ENCODE results near the gene PIEZO1. TPM values are rescaled to one million over a fixed set of nuclear protein-coding genes. Genes with fewer than 3 reads are reported as not detected.

The PIEZO1 gene
- total RNA-seq, 6 experiments from 2014 or later = 48.9 to 91.9 (median 64.4) TPM

DNA sequence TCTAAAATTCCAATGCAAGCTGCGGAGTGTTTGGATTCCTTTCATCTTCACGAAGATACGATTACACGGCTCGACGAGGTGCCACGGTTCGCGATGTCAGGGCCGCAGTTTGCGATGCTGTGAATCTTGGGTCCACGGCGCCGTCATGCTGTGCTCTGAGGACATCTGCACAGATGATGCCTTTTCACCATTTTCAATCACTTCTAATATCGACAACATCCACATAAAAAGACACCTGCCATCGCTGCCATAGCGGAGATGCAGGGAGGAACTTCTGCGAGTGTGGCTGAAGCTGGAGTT, 33.5 kb upstream of the PIEZO1 start:
- H3K4me3 ChIP-seq = no peak overlapping the region
- ATAC-seq = no peak
- no peaks in the 10 kb centered on the region for H3K4me1 ChIP-seq
- no peaks in the 10 kb centered on the region for H3K9me3 ChIP-seq
- H3K36me3 ChIP-seq = peaks cover 0 to 2% (median 0%) of the 10 kb centered on the region in 4 donors
- intact Hi-C loops (cut with DNase I) = loop anchor here in 1 of 2 donors (10.0 kb wide), 2 partner anchors 46 to 346 kb away; partner anchors contain the start of gene PABPN1L
- 90% methylated on average over 13 of the region's 18 CpGs for WGBS (ENCODE audit: insufficient coverage, low coverage, low lambda C conversion rate, missing lambda C conversion rate)
- DNase-seq = no peak
- H3K27me3 ChIP-seq = no peaks in the 10 kb centered on the region
- H3K27ac ChIP-seq = no peak overlapping the region
- no peak for TF ChIP-seq POLR2A (IDR thresholded peaks at IDR 0.05)
- TF ChIP-seq, protein P1, sequence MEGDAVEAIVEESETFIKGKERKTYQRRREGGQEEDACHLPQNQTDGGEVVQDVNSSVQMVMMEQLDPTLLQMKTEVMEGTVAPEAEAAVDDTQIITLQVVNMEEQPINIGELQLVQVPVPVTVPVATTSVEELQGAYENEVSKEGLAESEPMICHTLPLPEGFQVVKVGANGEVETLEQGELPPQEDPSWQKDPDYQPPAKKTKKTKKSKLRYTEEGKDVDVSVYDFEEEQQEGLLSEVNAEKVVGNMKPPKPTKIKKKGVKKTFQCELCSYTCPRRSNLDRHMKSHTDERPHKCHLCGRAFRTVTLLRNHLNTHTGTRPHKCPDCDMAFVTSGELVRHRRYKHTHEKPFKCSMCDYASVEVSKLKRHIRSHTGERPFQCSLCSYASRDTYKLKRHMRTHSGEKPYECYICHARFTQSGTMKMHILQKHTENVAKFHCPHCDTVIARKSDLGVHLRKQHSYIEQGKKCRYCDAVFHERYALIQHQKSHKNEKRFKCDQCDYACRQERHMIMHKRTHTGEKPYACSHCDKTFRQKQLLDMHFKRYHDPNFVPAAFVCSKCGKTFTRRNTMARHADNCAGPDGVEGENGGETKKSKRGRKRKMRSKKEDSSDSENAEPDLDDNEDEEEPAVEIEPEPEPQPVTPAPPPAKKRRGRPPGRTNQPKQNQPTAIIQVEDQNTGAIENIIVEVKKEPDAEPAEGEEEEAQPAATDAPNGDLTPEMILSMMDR (IDR thresholded peaks at IDR 0.05) = no peak

DNA sequence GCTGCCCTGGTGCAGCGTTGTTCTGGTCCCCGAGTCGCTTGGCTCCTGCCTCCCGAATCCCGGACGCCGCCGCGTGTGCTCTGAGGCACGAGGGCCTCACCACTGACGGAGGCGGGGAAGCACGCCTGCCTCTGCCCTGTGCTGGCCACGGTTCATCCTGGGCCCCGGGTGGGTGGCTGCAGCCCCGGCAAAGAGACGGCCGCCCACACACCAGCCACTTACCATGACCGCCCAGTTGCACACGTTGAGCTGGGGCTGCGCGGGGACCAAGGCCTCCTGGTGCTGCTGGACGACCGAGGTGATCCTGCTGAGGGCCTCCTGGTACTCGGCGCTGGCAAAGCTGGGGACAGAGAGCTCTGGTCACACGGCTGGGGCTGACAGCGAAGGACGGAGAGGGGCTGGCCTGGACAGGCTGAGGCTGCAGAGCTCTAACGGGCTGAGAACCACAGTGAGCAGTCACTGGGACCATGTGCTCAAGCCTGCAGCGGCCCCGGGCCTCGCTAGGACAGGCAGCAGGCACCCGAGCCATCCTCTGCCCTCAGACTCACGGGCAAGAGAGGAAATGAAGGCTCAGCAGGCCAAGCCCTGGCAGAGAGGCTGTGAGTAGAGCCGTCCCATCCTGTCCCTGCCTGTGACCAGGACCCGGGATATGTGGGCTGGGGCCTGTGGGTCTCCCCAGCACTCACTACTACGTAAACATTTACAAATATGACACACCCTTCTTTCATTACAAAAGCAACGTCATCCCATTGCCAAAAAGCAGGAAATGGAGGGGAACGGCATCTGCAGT, 33.0 kb upstream of the PIEZO1 start:
- TF ChIP-seq, protein P1 (IDR thresholded peaks at IDR 0.05) = no peak
- ATAC-seq (no peak), DNase-seq (no peak)
- intact Hi-C loops (cut with DNase I) = loop anchor here in 1 of 2 donors (10.0 kb wide), 2 partner anchors 47 to 347 kb away; partner anchors contain the start of gene PABPN1L
- Histone ChIP-seq H3K9me3 (no peaks in the 10 kb centered on the region), H3K27me3 (no peaks in the 10 kb centered on the region), H3K4me1 (no peaks in the 10 kb centered on the region), H3K27ac (no peak overlapping the region), H3K36me3 (peaks cover 0 to 2% (median 0%) of the 10 kb centered on the region in 4 donors), H3K4me3 (no peak overlapping the region)
- WGBS (ENCODE audit: insufficient coverage, low coverage, low lambda C conversion rate, missing lambda C conversion rate) = 52% methylated on average over 3 of the region's 40 CpGs

DNA sequence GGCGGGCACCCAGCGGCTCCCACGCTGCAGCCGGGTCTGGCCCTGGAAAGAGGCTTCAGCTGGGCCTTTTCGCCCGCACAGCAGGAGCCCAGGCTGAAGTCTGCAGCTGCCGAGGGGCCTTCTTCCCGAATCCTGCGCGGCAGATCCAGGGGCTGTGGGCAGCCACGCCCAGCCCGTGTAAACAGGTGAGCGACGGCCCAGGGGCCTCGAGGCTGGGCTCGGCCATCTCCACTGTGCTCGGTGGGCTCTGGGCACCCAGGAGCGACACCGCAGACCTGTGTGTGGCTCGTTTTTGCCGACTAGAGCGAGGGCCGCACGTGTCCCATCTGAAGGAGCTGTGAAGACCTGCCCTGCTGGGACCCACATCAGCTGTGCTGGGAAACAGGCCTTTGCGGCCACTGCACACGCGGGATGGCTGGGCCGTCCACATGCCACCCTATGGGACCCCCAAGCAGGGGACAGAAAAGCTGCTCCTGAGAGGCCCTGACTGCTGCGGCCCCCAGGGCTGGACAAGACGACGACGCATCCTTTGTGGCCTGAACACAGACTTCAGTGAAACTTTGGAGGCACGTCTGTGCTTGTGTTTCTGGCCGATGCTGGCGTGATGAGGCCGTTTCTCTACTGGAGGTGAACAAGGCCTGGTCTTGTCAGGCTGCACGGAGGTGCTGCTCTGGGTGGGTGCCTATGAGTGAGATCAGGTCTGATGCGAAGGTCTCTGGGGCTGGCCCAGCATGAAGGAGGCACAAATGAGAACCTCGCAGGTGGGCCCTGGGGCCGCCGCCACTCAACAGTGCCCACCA, 31.9 kb upstream of the PIEZO1 start:
- intact Hi-C loops (cut with DNase I) = loop anchor here in 1 of 2 donors (10.0 kb wide), 2 partner anchors 48 to 348 kb away; partner anchors contain the start of gene PABPN1L
- no peak for DNase-seq
- Histone ChIP-seq H3K36me3 (no peaks in the 10 kb centered on the region), H3K27me3 (no peaks in the 10 kb centered on the region), H3K27ac (no peak overlapping the region), H3K4me3 (no peak overlapping the region), H3K9me3 (no peaks in the 10 kb centered on the region), H3K4me1 (peaks cover 0 to 5% (median 0%) of the 10 kb centered on the region in 4 donors)
- no peak for ATAC-seq
- no peak for TF ChIP-seq POLR2A (IDR thresholded peaks at IDR 0.05)
- TF ChIP-seq, protein P1 (IDR thresholded peaks at IDR 0.05) = no peak
- WGBS (ENCODE audit: insufficient coverage, low coverage, low lambda C conversion rate, missing lambda C conversion rate) = 95% methylated on average over 4 of the region's 41 CpGs

DNA sequence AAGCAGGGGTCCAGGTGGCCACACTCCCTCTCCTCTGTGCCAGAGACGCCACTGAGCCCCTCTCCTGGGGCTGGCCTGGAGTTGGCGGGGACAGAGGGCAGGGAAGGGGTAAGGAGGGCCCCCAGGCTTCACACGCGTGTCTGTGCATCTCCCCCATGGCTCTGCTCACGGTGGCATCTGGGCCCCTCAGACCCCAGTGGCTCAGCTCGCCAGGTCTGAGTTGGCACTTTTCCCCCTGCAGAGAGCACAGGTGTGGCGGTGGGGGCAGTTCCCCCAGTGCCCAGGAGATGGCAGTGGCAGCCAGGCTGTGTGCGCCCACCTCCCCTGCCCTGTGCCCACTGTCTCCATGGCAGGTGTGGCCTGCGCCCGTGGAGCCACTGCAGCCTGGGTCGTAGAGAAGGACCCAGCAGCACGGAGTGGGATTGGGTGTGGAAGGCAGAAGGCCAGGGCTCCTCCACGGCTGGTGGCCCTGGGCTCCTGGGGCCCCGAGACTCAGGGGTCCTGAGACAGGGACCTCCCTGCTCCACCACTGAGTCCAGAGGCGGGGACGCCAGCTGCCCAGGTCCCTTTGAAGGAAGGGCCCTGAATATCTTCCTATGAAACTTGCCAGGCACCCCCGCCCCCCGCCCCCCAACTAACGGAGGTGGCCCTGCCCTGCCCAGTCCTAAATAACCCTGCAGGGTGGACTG, 31.0 kb upstream of the PIEZO1 start:
- no peak for DNase-seq
- Histone ChIP-seq H3K36me3 (no peaks in the 10 kb centered on the region), H3K27ac (no peak overlapping the region), H3K4me3 (no peak overlapping the region), H3K4me1 (peaks cover 0 to 9% (median under 1%) of the 10 kb centered on the region in 4 donors), H3K9me3 (no peaks in the 10 kb centered on the region), H3K27me3 (no peaks in the 10 kb centered on the region)
- intact Hi-C loops (cut with DNase I) = loop anchor here in 1 of 2 donors (10.0 kb wide), 2 partner anchors 49 to 349 kb away; partner anchors contain the start of gene PABPN1L
- WGBS (ENCODE audit: insufficient coverage, low coverage, low lambda C conversion rate, missing lambda C conversion rate) = no CpG with 5 or more reads among the region's 19 CpGs
- TF ChIP-seq, protein P1 (IDR thresholded peaks at IDR 0.05) = peak; percentile 67 to 78 (median 72)
- no peak for TF ChIP-seq POLR2A (IDR thresholded peaks at IDR 0.05)
- ATAC-seq = peak in 2 of 4 donors; percentile 10 to 28

Data from right lobe of liver (tissue), 6 donors.